Activated naive CD4-positive, alpha-beta T cell (primary cell): ENCODE data around the gene PLAAT3.
"Not testable (repeated sequence)": the region's sequence is repeated elsewhere in the genome, so short reads cannot be mapped to it uniquely, and the experiment has no call there.

Experiments
- DNase-seq, 4 experiments: peaks; one replicate each; lab custom pipeline; 2025; lab: John Stamatoyannopoulos, UW

Gene PLAAT3

DNA sequence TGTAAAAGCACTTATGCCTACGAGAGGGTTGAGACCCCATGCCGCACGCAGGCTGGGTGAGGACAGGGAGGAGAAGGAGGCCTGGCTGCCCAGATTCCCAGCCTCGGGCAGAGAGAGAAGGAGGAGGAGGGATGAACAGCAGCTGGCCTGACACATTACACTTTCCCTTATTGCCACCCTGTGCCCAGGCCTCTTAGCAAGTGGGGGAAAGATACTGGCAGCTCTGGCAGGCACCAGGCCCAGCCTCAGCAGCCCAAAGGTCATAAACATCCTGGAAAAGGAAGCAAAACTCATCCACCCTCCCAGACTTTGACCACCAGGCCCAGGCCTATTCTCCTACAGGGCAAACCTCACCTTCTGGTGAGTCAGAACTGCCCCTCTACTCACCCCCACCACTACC is 4.7 kb downstream of the PLAAT3 start:
- no peak for DNase-seq

DNA sequence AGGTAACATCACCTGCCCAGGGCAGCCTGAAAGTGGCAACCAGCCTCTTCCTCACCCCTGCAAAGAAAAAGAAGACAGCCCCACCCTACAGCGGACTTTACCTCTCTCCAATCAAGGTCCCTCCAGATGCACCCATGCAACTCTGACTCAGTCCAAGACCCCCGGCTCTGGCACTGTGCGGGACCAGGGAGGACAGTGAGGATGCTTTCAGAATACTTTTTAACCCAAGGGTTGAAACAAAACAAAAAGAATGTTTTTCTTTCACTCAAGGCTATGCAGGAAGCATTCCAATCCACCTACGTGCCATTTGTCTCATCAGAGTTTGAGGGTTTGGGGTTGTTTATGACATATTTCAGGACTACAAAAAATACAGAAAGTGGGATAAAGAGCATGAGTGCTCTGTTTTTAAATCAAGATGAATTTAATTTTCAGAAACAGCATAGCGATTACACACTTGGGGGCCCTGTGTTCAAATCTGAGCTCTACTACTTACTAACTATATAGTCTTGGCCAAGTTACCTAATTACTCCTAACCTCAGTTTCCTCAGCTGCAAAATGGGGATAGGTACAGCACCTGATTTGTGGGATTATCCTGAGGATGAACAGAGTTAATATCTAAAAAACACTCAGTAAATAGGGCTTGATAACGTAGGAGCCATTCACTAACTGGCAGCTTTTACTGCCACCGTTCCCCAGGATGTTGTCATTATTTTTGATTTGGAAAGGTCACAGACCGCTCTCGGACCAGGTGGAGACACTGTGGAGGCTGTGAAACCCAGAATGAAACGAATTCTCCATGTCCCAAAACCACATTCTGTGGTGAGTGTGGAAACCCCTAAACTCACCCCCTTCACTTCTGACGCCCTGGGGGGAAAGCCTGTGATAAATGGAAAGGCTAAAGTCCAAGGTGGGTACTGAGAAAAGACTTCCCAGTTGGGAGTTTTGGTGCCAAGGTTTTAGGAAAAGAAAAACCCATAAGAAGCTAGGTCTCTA is 5.6 kb downstream of the PLAAT3 start:
- no peak for DNase-seq

GRCh38 chr11:63603180-63603518 is 11.1 kb downstream of the PLAAT3 start:
- no peak for DNase-seq

DNA sequence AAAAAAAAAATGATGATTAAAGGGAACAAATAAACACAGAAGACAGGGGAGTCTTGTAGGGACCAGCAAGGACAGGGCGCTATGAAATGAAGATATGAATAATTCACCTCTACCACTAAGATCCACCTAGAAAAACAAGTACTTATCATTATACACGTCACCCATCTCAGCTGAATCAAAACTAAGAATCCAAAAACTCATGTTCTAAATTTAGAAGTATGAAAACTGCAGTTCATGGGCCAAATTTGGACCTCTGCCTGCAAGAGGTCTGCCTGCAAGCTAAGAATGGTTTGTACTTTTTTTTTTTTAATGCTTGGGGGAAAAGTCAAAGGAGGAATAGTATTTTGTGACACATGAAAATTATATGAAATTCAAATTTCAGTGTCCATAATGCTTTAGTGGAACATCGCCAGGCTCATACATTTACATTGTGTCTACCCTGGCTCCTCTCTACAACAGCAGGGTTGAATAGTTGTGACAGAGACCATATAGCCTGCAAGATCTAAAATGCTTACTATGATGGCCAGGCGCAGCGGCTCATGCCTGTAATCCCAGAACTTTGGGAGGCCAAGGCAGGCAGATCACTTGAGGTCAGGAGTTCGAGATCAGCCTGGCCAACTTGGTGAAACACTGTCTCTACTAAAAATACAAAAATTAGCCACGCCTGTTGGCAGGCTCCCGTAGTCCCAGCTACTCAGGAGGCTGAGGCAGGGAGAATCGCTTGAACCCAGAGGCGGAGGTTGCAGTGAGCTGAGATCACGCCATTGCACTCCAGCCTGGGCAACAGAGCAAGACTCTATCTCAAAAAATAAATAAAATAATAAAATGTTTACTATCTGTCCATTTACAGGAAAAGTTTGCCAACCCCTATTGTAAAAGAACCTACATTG is 11.7 kb downstream of the PLAAT3 start:
- DNase-seq = not testable (repeated sequence)

GRCh38 chr11:63599211-63600122 is 14.8 kb downstream of the PLAAT3 start:
- DNase-seq = no peak

DNA sequence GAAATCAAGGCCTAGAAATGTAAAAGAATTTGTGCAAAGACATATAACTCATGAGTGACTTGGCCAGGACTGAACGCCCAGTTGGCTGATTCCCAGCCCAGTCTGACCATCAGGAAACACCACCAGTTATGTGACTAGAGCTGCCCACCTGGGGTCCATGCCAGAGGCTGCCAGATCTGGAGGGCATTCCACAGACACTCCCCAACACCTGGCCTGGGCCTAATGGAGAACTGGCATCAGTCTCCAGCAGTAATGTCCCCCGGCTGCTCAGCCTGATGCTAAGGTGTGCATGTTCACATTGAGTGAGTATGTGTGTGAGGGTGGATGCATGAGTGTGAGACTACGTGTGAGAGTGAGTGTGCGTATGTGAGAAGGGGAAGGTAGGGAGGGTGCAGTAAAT is 15.7 kb downstream of the PLAAT3 start:
- DNase-seq = no peak

- no peak for DNase-seq
Measured at GRCh38 chr11:63595296-63595695, 18.9 kb downstream of the PLAAT3 start.

DNA sequence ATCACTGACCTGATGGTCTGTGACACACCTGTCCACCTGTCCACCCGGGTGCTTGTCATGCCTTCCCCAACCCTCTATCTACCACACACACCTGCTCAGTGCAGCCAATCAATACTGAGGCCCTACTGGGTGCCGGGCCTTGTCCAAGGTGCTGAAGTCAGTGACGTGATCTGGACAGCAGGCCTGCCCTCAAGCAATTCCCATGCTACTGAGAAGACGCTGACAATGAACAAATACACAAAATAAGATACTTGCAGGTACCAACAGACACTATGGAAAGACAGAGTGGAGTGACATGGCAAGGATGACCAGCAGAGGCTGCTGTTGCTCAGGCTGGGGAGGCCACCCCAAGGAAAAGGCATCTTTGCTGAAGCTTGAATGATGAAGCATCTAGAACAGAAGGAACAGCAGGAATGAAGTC is 21.2 kb downstream of the PLAAT3 start:
- no peak for DNase-seq

DNA sequence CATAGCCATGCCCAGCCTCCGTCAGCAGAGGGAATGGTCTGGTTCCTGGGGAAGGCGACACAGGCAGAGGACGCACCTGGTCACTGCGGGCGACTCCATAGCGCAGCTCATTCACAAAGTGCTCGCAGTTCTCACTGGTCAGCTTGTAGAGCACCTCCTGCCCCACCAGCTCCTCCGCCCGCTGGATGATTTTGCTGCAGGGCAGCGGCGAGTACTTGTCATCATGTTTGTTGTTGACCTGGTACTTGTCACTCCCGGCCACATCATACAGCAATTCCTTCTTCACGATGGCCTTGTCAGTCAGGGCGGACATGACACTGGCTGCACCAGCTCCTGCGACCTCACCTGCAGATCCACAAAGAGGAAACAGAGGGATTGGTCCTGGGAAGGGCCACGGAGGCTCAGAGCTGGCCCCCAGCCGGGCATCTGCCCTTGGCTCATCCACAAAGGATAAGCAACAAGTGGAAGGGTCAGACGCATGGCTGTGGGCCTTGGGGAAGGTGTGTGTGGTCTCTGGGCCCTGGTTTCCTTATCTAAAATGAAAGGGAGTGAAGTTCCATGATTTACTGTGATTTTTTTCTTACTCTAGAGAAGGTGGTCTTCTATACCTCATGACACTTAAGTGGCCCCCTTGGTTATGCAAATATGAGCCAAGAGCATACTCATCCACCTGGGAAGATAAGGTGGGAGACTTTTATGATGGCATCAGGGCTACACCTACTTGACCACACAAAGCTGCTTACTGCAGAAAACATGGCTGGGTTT is 24.0 kb downstream of the PLAAT3 start:
- no peak for DNase-seq

DNA sequence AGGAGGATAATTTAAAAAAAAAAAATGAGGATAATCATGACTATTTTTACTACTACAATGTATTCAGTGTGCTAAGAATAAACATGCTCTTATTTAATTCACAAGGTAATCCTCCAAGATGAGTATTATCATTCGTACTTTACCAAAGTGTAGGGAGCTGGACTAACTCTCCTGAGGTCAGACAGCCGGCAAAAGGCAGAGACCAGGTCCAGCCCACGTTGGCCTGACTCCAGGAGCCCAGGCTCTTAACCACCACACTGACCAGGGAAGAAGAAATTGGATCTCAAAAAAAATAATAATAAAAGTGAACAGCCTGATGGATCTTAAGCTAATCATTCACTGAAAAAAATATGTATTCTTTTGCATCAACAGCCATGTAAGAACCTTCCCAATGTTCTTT is 25.2 kb downstream of the PLAAT3 start:
- no peak for DNase-seq

DNA sequence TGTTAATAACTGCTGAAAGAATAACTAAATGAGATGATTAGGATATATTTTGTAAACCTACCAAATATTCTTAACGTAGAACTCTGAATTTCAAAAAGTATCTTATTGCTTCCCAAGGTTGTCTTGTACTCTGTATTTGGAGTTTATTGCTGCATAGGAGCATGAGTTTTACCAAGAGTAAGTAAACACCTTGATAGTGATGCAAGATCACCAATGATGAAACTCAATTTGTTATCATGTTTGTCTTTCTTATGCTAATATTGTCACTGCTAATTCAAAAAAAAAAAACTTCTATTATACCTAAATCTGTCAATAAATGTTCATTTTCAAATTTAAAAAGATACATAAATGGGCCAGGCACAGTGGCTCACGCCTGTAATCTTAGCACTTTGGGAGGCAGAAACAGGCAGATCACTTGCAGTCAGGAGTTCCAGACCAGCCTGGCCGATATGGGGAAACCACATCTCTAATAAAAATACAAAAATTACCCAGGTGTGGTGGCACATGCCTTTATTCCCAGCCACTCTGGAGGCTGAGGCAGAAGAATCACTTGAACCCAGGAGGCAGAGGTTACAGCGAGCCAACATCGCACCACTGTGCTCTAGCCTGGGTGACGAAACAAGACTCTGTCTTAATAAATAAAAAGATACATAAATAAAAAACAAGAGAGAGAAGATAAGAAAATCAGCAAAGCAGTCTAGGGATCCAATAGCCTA is 27.6 kb downstream of the PLAAT3 start:
- DNase-seq = no peak

DNA sequence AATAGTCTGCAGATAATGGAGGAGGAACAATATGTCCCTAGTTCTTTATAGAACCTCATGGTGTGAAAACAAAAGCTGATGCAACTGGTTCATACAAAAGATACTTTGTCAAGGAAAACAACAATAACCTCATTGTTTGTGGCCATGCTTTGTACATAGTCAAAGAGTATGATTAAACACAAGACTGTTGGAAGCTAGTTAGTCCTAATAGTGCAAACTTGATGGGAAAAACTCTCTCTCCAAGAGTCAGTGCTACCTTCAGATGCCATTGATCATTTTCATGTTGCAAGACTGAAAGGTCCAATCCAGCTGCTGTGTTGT is 30.9 kb downstream of the PLAAT3 start:
- DNase-seq = no peak

DNA sequence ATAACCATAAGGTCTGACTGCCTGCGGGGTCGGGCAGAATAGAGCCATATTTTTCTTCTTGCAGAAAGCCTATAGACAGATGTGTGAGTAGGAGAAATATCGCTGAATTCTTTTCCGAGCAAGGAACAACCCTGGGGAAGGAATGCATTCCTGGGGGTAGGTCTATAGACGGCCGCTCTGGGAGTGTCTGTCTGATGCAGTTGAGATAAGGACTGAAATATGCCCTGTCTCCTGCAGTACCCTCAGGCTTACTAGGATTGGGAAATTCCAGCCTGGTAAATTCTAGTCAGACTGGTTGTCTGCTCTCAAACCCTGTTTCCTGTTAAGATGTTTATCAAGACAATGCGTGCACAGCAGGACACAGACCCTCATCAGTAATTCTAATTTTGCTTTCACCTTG is 33.0 kb downstream of the PLAAT3 start:
- not testable (repeated sequence) for DNase-seq

- not testable (repeated sequence) for DNase-seq
Measured at GRCh38 chr11:63578882-63579281, 35.4 kb downstream of the PLAAT3 start.

- no peak for DNase-seq
Measured at GRCh38 chr11:63574856-63575602, 39.2 kb downstream of the PLAAT3 start.

- DNase-seq = no peak
Measured at GRCh38 chr11:63573881-63574855, 40.1 kb downstream of the PLAAT3 start.

- no peak for DNase-seq
Measured at GRCh38 chr11:63572026-63572688, 42.1 kb downstream of the PLAAT3 start.

- DNase-seq = no peak
Measured at GRCh38 chr11:63569570-63569969, 44.7 kb downstream of the PLAAT3 start.
